HFFc6 (cell line): Measurements from ENCODE around the gene RPL10A. TPM values are rescaled to one million over a fixed set of nuclear protein-coding genes. Genes with fewer than 3 reads are reported as not detected.
"Not testable (repeated sequence)": the region's sequence is repeated elsewhere in the genome, so short reads cannot be mapped to it uniquely, and the experiment has no call there.

Experiments used
- DNase-seq: peaks from one replicate; pipeline ENCODE4 v3.0.0-alpha.2; 2018
- H3K27ac Mint-ChIP-seq: 2 replicates; pipeline ENCODE4 v1.8.0; 2020; ENCODE audit warnings: mild to moderate bottlenecking, mixed read lengths
- H3K27me3 Mint-ChIP-seq: 2 replicates; pipeline ENCODE4 v1.8.0; 2021; ENCODE audit warnings: mild to moderate bottlenecking, moderate library complexity, mixed read lengths; ENCODE audit not compliant: insufficient read depth
- H3K36me3 Mint-ChIP-seq: 2 replicates; pipeline ENCODE4 v1.8.0; 2021; ENCODE audit warnings: low read depth, mixed read lengths
- H3K4me1 Mint-ChIP-seq: 2 replicates; pipeline ENCODE4 v1.8.0; 2020; ENCODE audit warnings: low read depth, mixed read lengths
- H3K4me3 Mint-ChIP-seq: 2 replicates; pipeline ENCODE4 v1.8.0; 2020; ENCODE audit warnings: mild to moderate bottlenecking, moderate library complexity, mixed read lengths
- H3K9me3 Mint-ChIP-seq: 2 replicates; pipeline ENCODE4 v1.8.0; 2020; ENCODE audit warnings: mild to moderate bottlenecking, mixed read lengths
- total RNA-seq, 6 experiments: library from RNA; stranded (reverse); fragmentation: NEBNext Ultra II Directional; extraction: Animal tissue kit (Norgen Biotek cat#: 25700); gene quantifications; 2 replicates in 1 of 6; 3 replicates in 5 of 6; pipeline ENCODE4 v1.2.3, GENCODE V29; 2021
- TF ChIP-seq, protein P1 (sequence below): fragments of 200-600 bp; sonication (generic); IDR thresholded peaks from 2 replicates; pipeline ENCODE4 v1.5.0; 2021; ENCODE audit warnings: antibody characterized with exemption, mild to moderate bottlenecking

Gene RPL10A
- total RNA-seq, 6 experiments from 2014 or later = 1,220 to 1,355 (median 1,285) TPM

- Mint-ChIP-seq H3K4me3 (no peak overlapping the region), H3K9me3 (no peaks in the 10 kb centered on the region), H3K27ac (no peak overlapping the region), H3K27me3 (peaks cover 29% of the 10 kb centered on the region), H3K4me1 (peaks cover 6% of the 10 kb centered on the region; the same call in 1 of the 2 replicates), H3K36me3 (no peaks in the 10 kb centered on the region)
- TF ChIP-seq, protein P1, sequence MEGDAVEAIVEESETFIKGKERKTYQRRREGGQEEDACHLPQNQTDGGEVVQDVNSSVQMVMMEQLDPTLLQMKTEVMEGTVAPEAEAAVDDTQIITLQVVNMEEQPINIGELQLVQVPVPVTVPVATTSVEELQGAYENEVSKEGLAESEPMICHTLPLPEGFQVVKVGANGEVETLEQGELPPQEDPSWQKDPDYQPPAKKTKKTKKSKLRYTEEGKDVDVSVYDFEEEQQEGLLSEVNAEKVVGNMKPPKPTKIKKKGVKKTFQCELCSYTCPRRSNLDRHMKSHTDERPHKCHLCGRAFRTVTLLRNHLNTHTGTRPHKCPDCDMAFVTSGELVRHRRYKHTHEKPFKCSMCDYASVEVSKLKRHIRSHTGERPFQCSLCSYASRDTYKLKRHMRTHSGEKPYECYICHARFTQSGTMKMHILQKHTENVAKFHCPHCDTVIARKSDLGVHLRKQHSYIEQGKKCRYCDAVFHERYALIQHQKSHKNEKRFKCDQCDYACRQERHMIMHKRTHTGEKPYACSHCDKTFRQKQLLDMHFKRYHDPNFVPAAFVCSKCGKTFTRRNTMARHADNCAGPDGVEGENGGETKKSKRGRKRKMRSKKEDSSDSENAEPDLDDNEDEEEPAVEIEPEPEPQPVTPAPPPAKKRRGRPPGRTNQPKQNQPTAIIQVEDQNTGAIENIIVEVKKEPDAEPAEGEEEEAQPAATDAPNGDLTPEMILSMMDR = no peak
- no peak for DNase-seq
Observed at GRCh38 chr6:35510916-35511561, 42.8 kb downstream of the RPL10A start.

DNA sequence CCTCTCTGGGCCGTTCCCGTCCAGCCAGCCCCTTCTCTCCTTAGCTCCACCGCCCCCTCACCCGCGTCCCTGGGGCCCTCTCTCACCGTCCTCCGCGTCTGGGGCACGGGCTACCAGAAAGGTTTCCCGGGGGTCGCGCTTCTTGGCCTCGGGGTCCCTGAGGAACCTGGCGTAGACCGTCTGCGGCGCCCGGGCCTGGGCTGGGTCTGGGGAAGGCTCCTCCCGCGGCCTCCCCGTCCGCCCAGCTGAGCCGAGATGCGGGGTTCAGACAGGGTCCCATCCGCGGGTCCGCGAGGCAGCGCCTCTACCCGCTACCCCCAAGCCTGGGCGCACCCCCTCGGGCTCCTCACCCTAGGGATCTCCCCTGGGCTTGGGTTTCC is 43.4 kb downstream of the RPL10A start:
- Mint-ChIP-seq H3K4me1 (peaks cover 6% of the 10 kb centered on the region; the same call in 1 of the 2 replicates), H3K36me3 (no peaks in the 10 kb centered on the region), H3K4me3 (no peak overlapping the region), H3K27me3 (peaks cover 29% of the 10 kb centered on the region), H3K9me3 (no peaks in the 10 kb centered on the region), H3K27ac (no peak overlapping the region)
- no peak for DNase-seq
- TF ChIP-seq, protein P1 = no peak

- H3K9me3 Mint-ChIP-seq = no peaks in the 10 kb centered on the region
- peaks cover 5% of the 10 kb centered on the region; the same call in 1 of the 2 replicates for H3K4me1 Mint-ChIP-seq
- H3K36me3 Mint-ChIP-seq = no peaks in the 10 kb centered on the region
- DNase-seq = no peak
- H3K4me3 Mint-ChIP-seq = no peak overlapping the region
- H3K27me3 Mint-ChIP-seq = peaks cover 27% of the 10 kb centered on the region
- no peak overlapping the region for H3K27ac Mint-ChIP-seq
- TF ChIP-seq, protein P1 = no peak
Observed at GRCh38 chr6:35512006-35512405, 43.8 kb downstream of the RPL10A start.

DNA sequence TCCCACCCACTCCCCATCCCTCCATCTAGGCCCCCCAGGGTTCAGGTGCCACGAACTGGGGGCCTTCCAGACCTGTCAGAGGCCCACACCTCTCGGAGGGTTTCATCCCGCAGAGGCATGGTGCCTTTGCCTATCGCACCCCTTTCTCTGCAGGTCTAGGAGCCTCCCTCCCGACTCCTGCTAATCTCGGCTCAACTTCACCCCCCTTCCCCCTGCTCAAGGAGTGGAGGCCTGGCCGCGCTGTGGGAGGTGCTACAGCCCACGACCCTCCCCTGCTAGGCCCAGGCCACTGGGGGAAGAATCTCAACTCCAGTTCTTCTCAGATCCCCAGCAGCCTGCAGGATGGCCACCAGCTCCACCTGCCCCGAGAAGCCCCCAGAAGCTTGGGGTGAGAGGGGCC is 44.5 kb downstream of the RPL10A start, which contains the start of gene TULP1:
Gene TULP1 (minus strand): TSS at position 157 of the 400 bp plus-strand sequence. CDS start 38 bp downstream, at position 119.
- Mint-ChIP-seq H3K4me1 (no peaks in the 10 kb centered on the region), H3K9me3 (no peaks in the 10 kb centered on the region), H3K27ac (no peak within 1 kb of the TSS), H3K4me3 (no peak within 1 kb of the TSS), H3K36me3 (no peaks in the 10 kb centered on the region), H3K27me3 (peaks cover 26% of the 10 kb centered on the region)
- TF ChIP-seq, protein P1 = no peak
- DNase-seq = no peak

DNA sequence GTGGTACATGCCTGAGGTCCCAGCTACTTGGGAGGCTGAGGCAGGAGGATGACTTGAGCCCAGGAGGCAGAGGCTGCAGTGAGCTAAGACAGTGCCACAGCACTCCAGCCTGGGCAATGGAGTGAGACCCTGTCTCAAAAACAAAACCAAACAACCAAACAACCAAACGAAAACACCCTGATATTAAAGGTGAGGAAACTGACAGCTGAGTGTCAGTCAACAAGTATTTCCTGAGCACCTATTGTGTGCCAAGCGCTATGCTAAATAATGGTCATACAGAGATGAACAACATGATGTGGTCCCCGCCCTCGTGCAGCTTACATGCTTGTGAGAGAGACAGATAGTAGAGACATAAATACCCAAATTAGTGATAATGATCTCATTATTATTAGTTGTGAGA is 46.4 kb downstream of the RPL10A start:
- H3K4me3 Mint-ChIP-seq = no peak overlapping the region
- no peaks in the 10 kb centered on the region for H3K36me3 Mint-ChIP-seq
- DNase-seq = no peak
- TF ChIP-seq, protein P1 = no peak
- no peaks in the 10 kb centered on the region for H3K9me3 Mint-ChIP-seq
- peaks cover 20% of the 10 kb centered on the region for H3K27me3 Mint-ChIP-seq
- H3K27ac Mint-ChIP-seq = no peak overlapping the region
- H3K4me1 Mint-ChIP-seq = no peaks in the 10 kb centered on the region

GRCh38 chr6:35515939-35516338 is 47.7 kb downstream of the RPL10A start:
- H3K4me3 Mint-ChIP-seq, H3K4me1 Mint-ChIP-seq, H3K36me3 Mint-ChIP-seq, DNase-seq, H3K27ac Mint-ChIP-seq, H3K9me3 Mint-ChIP-seq: not testable (repeated sequence)
- H3K27me3 Mint-ChIP-seq = peaks cover 16% of the 10 kb centered on the region
